ENCODE measurements around the gene PLCB1. TPM values are rescaled to one million over a fixed set of nuclear protein-coding genes. Genes with fewer than 3 reads are reported as not detected.

Gene PLCB1
- total RNA-seq, 1 donor from 2014 or later = 2.0 TPM

Other genes with a start within 250 kb of the PLCB1 start
- gene HAO1, start 191.8 kb upstream of the PLCB1 start, total RNA-seq = 0.05 TPM in 1 of 2 replicates, not detected in the other
- gene TMX4, start 112.5 kb upstream of the PLCB1 start, total RNA-seq = 13.5 and 31.1 TPM in 2 replicates